ENCODE measurements around the gene SPRY4.

SPRY4 gene

GRCh38 chr5:142314109-142314508, 10.7 kb downstream of the SPRY4 start:
- TF ChIP-seq TAF1 (IDR thresholded peaks at IDR 0.05; ENCODE audit: borderline replicate concordance, insufficient read depth, low read length) (no peak), POLR2AphosphoS5 (IDR thresholded peaks at IDR 0.05; ENCODE audit: low read depth, low read length) (0 out of 2 replicates have a peak, but pooled peaks have one; percentile 16), REST (IDR thresholded peaks at IDR 0.05; ENCODE audit: insufficient read depth in 1 of 2, low read depth in 2 of 2, low read length in 2 of 2) (peak; percentile 69 to 81)

GRCh38 chr5:142313682-142314081, 11.1 kb downstream of the SPRY4 start:
- peak; percentile 48; the same call in 1 of the 2 replicates for TF ChIP-seq POLR2AphosphoS5 (IDR thresholded peaks at IDR 0.05; ENCODE audit: low read depth, low read length)
- TF ChIP-seq TAF1 (IDR thresholded peaks at IDR 0.05; ENCODE audit: borderline replicate concordance, insufficient read depth, low read length) = no peak

- TF ChIP-seq FOXP2 (optimal IDR thresholded peaks at IDR 0.05; ENCODE audit: borderline replicate concordance, extremely low read depth, extremely low read length, insufficient read depth) (no peak), POLR2AphosphoS5 (IDR thresholded peaks at IDR 0.05; ENCODE audit: low read depth, low read length) (no peak), TAF1 (IDR thresholded peaks at IDR 0.05; ENCODE audit: borderline replicate concordance, insufficient read depth, low read length) (no peak), REST (IDR thresholded peaks at IDR 0.05; ENCODE audit: insufficient read depth in 1 of 2, low read depth in 2 of 2, low read length in 2 of 2) (no peak), SIN3A (IDR thresholded peaks at IDR 0.05; ENCODE audit: borderline replicate concordance, insufficient read depth, low read length) (no peak)
Measured at GRCh38 chr5:142313275-142313674, 11.5 kb downstream of the SPRY4 start.

- TF ChIP-seq SIN3A (IDR thresholded peaks at IDR 0.05; ENCODE audit: borderline replicate concordance, insufficient read depth, low read length) (no peak), POLR2AphosphoS5 (IDR thresholded peaks at IDR 0.05; ENCODE audit: low read depth, low read length) (no peak), REST (IDR thresholded peaks at IDR 0.05; ENCODE audit: insufficient read depth in 1 of 2, low read depth in 2 of 2, low read length in 2 of 2) (no peak), TAF1 (IDR thresholded peaks at IDR 0.05; ENCODE audit: borderline replicate concordance, insufficient read depth, low read length) (no peak), FOXP2 (optimal IDR thresholded peaks at IDR 0.05; ENCODE audit: borderline replicate concordance, extremely low read depth, extremely low read length, insufficient read depth) (no peak)
Measured at GRCh38 chr5:142312399-142312798, 12.4 kb downstream of the SPRY4 start.

GRCh38 chr5:142311725-142312124, 13.1 kb downstream of the SPRY4 start:
- no peak for TF ChIP-seq SIN3A (IDR thresholded peaks at IDR 0.05; ENCODE audit: borderline replicate concordance, insufficient read depth, low read length)
- no peak for TF ChIP-seq REST (IDR thresholded peaks at IDR 0.05; ENCODE audit: insufficient read depth in 1 of 2, low read depth in 2 of 2, low read length in 2 of 2)
- TF ChIP-seq POLR2AphosphoS5 (IDR thresholded peaks at IDR 0.05; ENCODE audit: low read depth, low read length) = no peak; the same call in 1 of the 2 replicates
- TF ChIP-seq TAF1 (IDR thresholded peaks at IDR 0.05; ENCODE audit: borderline replicate concordance, insufficient read depth, low read length) = no peak
- TF ChIP-seq FOXP2 (optimal IDR thresholded peaks at IDR 0.05; ENCODE audit: borderline replicate concordance, extremely low read depth, extremely low read length, insufficient read depth) = no peak
